HL-60 (cell line): ENCODE data around the gene DYNC1I1.

Experiments
- POLR2AphosphoS5 ChIP-seq: IDR thresholded peaks from 2 replicates; pipeline ENCODE4 v1.6.1; 2012; ENCODE audit warnings: low read depth
- SPI1 ChIP-seq: IDR thresholded peaks from 2 replicates; pipeline ENCODE4 v1.6.1; 2012; ENCODE audit warnings: low read depth, mild to moderate bottlenecking, borderline replicate concordance
- TF ChIP-seq, protein P1 (sequence below): IDR thresholded peaks from one replicate; pipeline ENCODE4 v1.5.1; 2011; ENCODE audit warnings: low read length, control low read depth, inconsistent platforms; ENCODE audit not compliant: insufficient read depth
- TF ChIP-seq, protein P2 (sequence below): IDR thresholded peaks from 2 replicates; pipeline ENCODE4 v1.6.1; 2012; ENCODE audit warnings: low read depth; ENCODE audit not compliant: insufficient replicate concordance

DNA sequence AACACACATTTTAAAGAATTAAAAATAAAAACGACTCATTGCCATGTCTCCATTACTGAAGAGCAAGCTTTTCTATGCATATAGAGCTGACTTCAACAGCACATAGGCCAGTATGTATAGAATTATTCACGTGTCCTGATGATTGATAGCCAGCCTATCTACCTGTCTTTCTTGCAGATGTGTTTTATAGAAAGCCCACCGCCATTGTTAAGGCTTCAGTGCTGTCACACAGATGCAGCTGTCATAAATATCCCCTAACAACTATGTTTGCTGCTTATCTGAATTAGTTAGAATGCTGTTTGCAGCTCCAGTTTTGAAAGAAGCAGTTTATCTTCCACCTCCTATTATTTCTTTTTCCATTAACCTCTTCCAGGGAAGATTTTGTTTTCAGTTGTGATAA is 313.6 kb downstream of the DYNC1I1 start:
- TF ChIP-seq POLR2AphosphoS5 (no peak), SPI1 (no peak)
- TF ChIP-seq, protein P1, sequence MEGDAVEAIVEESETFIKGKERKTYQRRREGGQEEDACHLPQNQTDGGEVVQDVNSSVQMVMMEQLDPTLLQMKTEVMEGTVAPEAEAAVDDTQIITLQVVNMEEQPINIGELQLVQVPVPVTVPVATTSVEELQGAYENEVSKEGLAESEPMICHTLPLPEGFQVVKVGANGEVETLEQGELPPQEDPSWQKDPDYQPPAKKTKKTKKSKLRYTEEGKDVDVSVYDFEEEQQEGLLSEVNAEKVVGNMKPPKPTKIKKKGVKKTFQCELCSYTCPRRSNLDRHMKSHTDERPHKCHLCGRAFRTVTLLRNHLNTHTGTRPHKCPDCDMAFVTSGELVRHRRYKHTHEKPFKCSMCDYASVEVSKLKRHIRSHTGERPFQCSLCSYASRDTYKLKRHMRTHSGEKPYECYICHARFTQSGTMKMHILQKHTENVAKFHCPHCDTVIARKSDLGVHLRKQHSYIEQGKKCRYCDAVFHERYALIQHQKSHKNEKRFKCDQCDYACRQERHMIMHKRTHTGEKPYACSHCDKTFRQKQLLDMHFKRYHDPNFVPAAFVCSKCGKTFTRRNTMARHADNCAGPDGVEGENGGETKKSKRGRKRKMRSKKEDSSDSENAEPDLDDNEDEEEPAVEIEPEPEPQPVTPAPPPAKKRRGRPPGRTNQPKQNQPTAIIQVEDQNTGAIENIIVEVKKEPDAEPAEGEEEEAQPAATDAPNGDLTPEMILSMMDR = no peak
- TF ChIP-seq, protein P2, sequence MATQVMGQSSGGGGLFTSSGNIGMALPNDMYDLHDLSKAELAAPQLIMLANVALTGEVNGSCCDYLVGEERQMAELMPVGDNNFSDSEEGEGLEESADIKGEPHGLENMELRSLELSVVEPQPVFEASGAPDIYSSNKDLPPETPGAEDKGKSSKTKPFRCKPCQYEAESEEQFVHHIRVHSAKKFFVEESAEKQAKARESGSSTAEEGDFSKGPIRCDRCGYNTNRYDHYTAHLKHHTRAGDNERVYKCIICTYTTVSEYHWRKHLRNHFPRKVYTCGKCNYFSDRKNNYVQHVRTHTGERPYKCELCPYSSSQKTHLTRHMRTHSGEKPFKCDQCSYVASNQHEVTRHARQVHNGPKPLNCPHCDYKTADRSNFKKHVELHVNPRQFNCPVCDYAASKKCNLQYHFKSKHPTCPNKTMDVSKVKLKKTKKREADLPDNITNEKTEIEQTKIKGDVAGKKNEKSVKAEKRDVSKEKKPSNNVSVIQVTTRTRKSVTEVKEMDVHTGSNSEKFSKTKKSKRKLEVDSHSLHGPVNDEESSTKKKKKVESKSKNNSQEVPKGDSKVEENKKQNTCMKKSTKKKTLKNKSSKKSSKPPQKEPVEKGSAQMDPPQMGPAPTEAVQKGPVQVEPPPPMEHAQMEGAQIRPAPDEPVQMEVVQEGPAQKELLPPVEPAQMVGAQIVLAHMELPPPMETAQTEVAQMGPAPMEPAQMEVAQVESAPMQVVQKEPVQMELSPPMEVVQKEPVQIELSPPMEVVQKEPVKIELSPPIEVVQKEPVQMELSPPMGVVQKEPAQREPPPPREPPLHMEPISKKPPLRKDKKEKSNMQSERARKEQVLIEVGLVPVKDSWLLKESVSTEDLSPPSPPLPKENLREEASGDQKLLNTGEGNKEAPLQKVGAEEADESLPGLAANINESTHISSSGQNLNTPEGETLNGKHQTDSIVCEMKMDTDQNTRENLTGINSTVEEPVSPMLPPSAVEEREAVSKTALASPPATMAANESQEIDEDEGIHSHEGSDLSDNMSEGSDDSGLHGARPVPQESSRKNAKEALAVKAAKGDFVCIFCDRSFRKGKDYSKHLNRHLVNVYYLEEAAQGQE = no peak
